22Rv1 (cell line): ENCODE data around the gene ATP2A3.

Experiments
- ZFX ChIP-seq: fragments of 450-650 bp; IDR thresholded peaks from 2 replicates; pipeline ENCODE4 v1.6.1; 2017; ENCODE audit warnings: antibody characterized with exemption, borderline replicate concordance
- TF ChIP-seq, protein P1 (sequence below): fragments of 450-650 bp; IDR thresholded peaks from 2 replicates; pipeline ENCODE4 v1.5.1; 2017; ENCODE audit warnings: mild to moderate bottlenecking

DNA sequence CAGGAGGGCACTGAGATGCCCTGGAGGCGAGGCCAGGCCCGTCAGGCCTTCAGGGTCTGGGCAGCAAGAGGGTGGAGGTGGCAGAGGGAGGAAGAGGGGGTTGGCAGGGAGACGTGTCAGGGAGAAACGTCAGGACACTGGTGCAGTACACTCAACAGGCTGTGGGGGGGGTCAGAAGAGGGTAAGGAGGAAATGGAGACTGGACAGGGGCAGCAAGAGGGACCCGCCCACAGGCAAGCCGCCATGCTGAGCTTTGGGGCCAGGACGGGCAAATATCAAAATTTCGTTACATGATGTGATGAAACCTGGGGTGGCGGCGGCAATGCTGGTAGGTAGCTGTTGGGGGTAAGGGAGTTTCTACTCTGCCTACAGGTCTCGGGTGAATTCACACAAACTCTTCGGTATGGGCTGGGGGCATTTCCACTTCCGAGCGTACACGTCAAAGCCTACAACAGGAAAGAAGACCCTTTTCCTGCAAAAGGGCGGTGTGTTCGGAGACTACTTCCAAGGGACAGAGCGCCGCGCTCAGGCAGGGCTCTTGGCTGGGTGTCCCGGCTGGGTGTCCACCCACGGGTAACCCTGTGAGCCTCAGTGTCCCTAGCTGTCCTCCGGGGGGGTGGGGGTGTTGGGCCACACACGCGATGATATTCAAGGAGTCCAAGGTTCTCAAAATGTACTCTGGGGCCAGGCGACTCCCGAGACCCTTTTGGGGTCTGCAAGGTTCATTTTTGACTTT lies 43.3 kb upstream of the ATP2A3 start:
- TF ChIP-seq, protein P1, sequence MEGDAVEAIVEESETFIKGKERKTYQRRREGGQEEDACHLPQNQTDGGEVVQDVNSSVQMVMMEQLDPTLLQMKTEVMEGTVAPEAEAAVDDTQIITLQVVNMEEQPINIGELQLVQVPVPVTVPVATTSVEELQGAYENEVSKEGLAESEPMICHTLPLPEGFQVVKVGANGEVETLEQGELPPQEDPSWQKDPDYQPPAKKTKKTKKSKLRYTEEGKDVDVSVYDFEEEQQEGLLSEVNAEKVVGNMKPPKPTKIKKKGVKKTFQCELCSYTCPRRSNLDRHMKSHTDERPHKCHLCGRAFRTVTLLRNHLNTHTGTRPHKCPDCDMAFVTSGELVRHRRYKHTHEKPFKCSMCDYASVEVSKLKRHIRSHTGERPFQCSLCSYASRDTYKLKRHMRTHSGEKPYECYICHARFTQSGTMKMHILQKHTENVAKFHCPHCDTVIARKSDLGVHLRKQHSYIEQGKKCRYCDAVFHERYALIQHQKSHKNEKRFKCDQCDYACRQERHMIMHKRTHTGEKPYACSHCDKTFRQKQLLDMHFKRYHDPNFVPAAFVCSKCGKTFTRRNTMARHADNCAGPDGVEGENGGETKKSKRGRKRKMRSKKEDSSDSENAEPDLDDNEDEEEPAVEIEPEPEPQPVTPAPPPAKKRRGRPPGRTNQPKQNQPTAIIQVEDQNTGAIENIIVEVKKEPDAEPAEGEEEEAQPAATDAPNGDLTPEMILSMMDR, result no peak
- TF ChIP-seq ZFX, result no peak
